Stomach smooth muscle (tissue), 2 donors: ENCODE measurements around the gene TPD52L2.

Experiments
- H3K27ac ChIP-seq: one replicate; pipeline ENCODE4 v1.7.0; 2013; ENCODE audit warnings: mild to moderate bottlenecking, low read length, inconsistent platforms
- H3K27me3 ChIP-seq, 2 donors: one replicate each; pipeline ENCODE4 v1.7.0; 2013; ENCODE audit warnings: low read length in 2 of 2; ENCODE audit not compliant: insufficient read depth in 2 of 2, control insufficient read depth in 1 of 2
- H3K36me3 ChIP-seq, 2 donors: one replicate each; pipeline ENCODE4 v1.7.0; 2013; ENCODE audit warnings: low read length in 2 of 2; ENCODE audit not compliant: control insufficient read depth in 2 of 2, insufficient read depth in 2 of 2
- H3K4me1 ChIP-seq: one replicate; pipeline ENCODE4 v1.7.0; 2013; ENCODE audit warnings: low read length; ENCODE audit not compliant: control insufficient read depth, insufficient read depth
- H3K4me3 ChIP-seq, 2 donors: one replicate each; pipeline ENCODE4 v1.7.0; 2013; ENCODE audit warnings: low read length in 2 of 2
- H3K9ac ChIP-seq, 2 donors: one replicate each; pipeline ENCODE4 v1.7.0; 2013; ENCODE audit warnings: low read length in 2 of 2, mild to moderate bottlenecking in 1 of 2
- H3K9me3 ChIP-seq, 2 donors: one replicate each; pipeline ENCODE4 v1.7.0; 2013; ENCODE audit warnings: low read length in 2 of 2; ENCODE audit not compliant: control insufficient read depth in 2 of 2
- donor health status: healthy.
- donor health status: Pancreatic carcinoma.

Gene TPD52L2

DNA sequence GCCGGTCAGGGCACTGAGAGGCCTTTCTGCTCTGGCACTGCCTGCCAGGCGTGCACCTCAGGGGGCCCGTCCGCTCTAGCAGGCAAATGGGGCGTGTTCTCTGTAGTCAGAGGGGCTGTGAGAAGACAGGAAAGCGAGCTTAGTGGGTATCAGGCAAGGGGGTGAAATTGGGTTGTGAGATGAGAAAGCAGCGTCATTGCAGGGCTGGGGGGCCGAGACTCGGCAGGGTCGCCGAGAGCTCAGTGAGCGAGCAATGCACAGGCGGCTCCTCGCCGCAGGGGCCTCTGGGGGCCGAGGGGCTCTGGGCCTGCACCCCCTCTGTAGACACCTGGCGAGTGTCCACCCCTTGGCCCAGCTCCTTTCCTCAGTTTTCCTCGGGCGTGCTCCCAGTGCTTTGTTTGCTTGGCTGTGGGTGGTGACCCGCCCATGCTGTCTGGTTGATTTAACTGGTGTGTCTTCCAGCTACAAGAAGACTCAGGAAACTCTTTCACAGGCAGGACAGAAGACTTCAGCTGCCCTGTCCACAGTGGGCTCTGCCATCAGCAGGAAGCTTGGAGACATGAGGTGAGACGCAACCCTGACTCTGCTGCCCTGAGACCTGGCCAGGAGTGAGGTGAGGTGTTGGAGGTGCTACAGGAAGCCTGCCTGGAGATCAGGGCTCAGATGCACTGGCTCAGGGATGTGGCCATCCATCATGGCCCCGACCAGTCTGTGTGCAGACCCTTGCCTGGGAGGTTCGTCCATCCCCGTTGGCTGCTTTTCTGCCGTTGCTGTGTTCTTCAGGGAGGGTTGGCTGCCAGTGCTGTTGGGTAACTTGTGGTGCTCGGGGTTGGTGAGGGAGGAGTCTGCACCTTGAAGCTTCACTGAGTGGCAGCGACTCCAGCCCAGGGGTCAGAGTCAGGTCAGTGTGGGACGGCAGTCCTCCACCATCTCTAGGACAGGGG is 17.5 kb downstream of the TPD52L2 start:
- Histone ChIP-seq H3K4me1 (no peaks in the 10 kb centered on the region), H3K27ac (no peak overlapping the region), H3K9me3 (no peaks in the 10 kb centered on the region), H3K9ac (no peak overlapping the region), H3K4me3 (no peak overlapping the region), H3K27me3 (no peaks in the 10 kb centered on the region), H3K36me3 (peaks cover 23 to 26% of the 10 kb centered on the region in 2 donors)

DNA sequence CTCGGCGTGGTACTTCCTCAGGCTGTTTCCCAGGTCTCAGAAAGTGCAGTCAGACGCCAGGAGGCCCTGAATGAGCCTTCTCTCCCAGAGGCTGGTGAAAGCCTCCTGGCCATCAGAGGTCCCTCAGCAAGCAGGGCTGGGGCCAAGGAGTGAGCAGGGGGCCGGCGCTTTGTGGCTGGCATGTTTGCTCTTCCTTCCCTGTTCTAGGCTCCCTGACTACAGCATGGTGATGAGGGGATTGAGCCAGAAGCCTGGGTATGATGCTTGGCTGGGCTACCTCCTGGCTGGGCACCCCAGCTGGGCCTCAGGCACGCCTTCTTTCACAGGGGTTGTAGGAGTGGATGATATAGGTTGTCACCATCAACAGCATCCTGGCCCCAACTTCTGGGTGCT is 18.1 kb downstream of the TPD52L2 start:
- Histone ChIP-seq H3K9ac (no peak overlapping the region), H3K27me3 (no peaks in the 10 kb centered on the region), H3K27ac (no peak overlapping the region), H3K4me3 (no peak overlapping the region), H3K9me3 (no peaks in the 10 kb centered on the region), H3K4me1 (no peaks in the 10 kb centered on the region), H3K36me3 (peaks cover 24 to 25% of the 10 kb centered on the region in 2 donors)

DNA sequence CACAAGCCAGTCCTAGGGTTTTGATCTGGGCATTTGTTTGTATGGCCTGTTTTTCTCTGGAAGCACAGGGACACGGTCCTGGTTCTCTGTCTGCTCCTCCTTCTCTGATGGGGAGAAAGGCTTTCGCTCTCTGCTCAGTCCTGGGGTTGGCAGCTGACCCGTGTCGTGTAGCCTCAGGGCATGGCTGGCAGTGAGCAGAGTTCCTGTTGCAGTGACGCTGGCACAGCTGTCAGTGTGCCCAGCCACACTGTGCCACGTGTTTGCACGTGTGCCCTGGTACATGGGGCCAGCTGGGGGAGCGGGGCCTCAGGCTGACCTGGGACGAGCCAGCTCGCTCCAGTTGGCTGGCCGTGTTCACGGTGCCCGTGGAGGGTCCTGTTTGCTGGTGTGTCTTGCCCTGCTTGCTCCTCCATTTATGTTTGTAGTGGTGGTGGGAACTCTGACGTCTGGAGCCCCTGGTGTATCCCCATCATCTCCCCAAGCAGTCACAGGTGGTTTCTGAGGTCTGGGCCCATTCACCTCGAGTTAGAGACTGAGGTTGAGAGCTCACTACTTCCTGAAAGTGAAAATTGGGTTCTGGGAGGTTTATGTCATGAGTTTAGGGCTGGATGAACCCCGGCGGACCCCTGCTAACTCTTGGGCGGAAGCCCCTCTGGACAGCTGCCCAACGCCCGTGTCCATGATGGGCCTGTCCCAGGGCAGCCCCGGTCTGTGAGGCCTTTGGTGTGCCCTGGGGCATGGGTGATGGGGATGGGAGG is 19.6 kb downstream of the TPD52L2 start:
- Histone ChIP-seq H3K27ac (no peak overlapping the region), H3K4me3 (no peak overlapping the region), H3K4me1 (no peaks in the 10 kb centered on the region), H3K36me3 (peaks cover 29 to 30% of the 10 kb centered on the region in 2 donors), H3K27me3 (no peaks in the 10 kb centered on the region), H3K9me3 (no peaks in the 10 kb centered on the region), H3K9ac (no peak overlapping the region)

DNA sequence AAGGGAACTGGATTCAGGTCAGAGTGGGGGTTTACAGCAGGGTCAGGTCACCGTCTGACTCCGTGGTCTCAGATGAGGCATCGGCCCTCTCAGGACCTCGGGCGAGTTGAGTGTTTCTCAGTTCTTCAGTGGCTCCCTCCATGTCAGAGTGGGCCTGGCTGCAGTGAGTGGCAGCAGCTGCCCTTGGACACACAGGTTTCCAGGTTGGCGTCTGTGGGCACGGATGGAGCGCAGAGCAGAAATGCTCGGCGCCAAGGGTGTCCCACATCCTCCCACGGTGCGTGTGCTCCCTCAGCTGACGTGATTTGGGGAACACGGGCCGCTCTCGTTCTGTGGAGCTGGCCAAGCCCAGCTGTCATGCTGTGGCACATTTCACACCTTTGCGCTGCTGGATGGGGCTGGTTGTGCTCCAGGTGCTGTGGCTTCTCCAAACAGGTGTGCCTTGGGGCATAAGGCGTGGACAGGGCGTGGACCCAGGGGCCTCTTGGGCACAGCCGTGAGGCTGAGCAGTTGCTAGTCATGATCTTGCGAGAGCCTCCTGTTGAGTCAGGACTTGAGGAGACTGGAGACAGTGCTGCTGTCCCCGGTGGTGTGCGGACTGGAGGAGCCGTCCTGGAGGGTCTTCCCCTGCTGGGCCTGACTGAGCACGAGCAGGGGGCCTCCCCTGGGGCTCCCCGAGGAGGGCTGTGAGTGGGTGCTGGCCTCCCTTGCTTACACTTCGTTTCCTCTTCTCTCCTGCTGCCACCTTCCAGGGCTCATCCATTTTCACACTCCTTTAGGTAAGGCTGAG is 20.4 kb downstream of the TPD52L2 start:
- peaks cover 36 to 37% of the 10 kb centered on the region in 2 donors for H3K36me3 ChIP-seq
- H3K27ac ChIP-seq, result no peak overlapping the region

DNA sequence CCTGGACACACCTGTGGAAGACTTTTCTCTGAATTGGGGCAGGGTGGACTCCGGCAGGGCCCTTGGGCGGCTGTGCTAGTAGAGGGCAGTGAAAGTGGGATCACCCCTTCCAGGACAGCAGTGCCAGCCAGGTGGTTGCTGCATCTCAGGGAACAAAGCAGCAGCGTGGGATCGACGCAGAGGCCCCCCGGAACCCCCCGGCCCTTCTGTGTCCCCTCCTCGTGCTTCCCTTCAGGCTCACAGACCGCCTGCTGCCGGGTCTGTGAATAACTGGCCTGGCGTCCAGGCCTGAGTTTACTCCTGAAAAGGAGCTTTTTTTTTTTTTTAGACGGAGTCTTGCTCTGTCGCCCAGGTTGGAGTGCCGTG is 21.0 kb downstream of the TPD52L2 start:
- Histone ChIP-seq H3K4me1 (no peaks in the 10 kb centered on the region), H3K9ac (no peak overlapping the region), H3K36me3 (peaks cover 41 to 42% of the 10 kb centered on the region in 2 donors), H3K4me3 (no peak overlapping the region), H3K9me3 (no peaks in the 10 kb centered on the region), H3K27ac (no peak overlapping the region), H3K27me3 (no peaks in the 10 kb centered on the region)

More for the DNA sequence above, 20.4 kb downstream of the TPD52L2 start:
- H3K4me3 ChIP-seq, result no peak overlapping the region
- H3K4me1 ChIP-seq, result no peaks in the 10 kb centered on the region
- H3K9ac ChIP-seq, result no peak overlapping the region
- no peaks in the 10 kb centered on the region for H3K27me3 ChIP-seq
- no peaks in the 10 kb centered on the region for H3K9me3 ChIP-seq

DNA sequence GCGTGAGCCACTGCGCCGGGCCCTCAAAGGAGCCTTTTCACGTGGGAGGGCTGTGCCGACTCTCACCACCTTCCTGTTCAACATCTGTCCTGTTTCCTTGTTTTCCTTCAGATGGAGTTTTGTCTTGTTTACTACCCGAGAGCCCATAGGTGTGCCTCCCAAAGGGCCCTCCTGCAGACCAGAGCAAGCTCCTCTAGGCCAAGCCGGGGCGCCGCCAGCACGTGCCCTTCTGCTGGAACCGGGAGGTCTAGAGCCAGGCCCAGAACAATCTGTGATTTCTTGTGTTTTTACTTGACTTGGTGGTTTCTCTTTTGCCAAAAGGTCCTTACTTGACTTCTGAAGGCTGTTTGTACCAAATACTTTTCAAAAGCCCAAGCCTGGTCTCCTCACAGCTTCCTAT is 21.9 kb downstream of the TPD52L2 start:
- no peak overlapping the region for H3K9ac ChIP-seq
- no peak overlapping the region for H3K4me3 ChIP-seq
- H3K27ac ChIP-seq, result no peak overlapping the region
- H3K27me3 ChIP-seq, result no peaks in the 10 kb centered on the region
- H3K4me1 ChIP-seq, result no peaks in the 10 kb centered on the region
- no peaks in the 10 kb centered on the region for H3K9me3 ChIP-seq
- peaks cover 44% of the 10 kb centered on the region in 2 donors for H3K36me3 ChIP-seq

DNA sequence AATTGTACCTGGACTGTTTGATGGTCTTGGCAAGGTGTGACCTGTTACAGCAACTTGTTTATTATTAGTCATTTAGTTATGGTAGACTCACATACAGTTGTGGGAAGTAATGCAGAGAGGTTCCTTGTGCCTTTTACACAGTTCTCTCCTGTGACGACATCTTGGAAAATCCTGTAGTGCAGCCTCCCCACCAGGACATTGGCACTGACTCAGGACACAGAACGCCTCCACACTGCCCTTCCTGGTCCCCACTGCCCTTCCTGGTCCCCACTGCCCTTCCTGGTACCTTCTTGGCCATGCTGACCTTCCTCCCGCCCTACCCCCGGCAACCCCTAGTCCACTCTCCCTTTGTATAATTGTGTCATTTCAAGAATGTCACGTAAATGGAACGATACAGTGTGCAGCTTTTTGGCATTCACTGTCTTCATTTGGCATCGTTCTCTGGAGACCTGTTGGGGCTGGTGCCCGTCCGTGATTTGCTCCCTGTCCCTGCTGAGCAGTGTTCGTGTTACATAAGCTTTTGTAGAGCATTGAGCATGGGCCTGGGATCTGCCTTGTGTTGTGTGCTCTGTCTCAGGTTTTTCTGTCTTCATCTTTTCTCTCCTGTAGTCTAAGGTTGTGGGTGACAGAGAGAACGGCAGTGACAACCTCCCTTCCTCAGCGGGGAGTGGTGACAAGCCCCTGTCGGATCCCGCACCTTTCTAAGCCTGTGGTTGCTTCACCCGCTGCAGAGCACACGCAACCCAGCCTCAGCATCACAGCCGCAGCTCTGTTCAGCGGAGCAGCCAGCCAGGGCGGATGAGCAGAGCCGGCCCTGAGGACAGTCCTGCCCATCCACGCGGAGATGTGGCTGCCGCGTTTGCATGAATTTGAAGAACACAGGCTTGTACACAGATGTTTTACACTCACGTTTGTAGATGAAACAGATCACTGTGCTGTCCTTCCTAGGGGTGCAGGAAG is 24.5 kb downstream of the TPD52L2 start:
- peaks cover 7% of the 10 kb centered on the region for H3K4me1 ChIP-seq
- H3K27ac ChIP-seq, result no peak overlapping the region
- no peak overlapping the region for H3K9ac ChIP-seq
- H3K4me3 ChIP-seq, result no peak overlapping the region
- no peaks in the 10 kb centered on the region for H3K9me3 ChIP-seq
- peaks cover 32 to 35% of the 10 kb centered on the region in 2 donors for H3K36me3 ChIP-seq
- H3K27me3 ChIP-seq, result no peaks in the 10 kb centered on the region

DNA sequence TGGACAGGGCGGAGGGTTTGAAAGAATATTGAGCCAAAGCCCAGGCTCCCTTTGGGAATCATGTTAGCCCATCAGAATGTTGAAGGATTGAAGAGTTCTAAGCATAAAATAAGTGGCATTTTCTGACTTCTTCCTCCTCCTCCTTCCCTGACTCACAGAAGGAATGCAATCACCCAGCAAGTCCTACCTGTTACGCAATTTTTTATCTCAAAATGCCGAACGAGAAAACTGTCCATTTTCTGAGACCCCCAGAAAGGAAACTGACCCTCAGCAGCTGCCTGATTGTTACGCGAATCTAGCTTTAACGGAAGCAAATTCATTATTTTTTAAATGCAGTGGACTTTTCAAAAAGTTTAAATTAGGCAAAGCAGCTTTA is 25.1 kb downstream of the TPD52L2 start:
- no peaks in the 10 kb centered on the region for H3K9me3 ChIP-seq
- no peaks in the 10 kb centered on the region for H3K27me3 ChIP-seq
- H3K27ac ChIP-seq, result no peak overlapping the region
- H3K4me3 ChIP-seq, result no peak overlapping the region
- no peak overlapping the region for H3K9ac ChIP-seq
- peaks cover 29 to 35% of the 10 kb centered on the region in 2 donors for H3K36me3 ChIP-seq
- peaks cover 7% of the 10 kb centered on the region for H3K4me1 ChIP-seq

DNA sequence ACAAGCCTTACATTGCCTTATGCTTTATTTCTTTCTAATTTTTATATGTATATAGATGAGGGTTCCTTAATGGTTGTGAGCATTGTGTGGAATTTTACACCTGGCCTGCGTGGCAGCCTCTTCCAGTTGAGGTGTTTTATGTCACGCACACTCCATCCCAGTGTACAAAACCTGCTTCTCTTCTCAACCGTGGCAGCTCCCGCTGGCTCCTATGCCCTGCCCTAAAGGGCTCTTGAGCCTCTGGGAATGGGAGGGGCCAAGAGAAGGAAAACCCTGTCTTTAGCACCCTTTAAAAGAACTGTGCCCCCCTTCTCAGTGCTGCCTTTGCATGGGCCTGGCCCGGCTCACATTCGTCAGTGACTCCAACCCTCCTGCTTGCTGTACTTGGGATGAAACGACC is 25.5 kb downstream of the TPD52L2 start:
- H3K9ac ChIP-seq, result no peak overlapping the region
- H3K36me3 ChIP-seq, result peaks cover 29 to 33% of the 10 kb centered on the region in 2 donors
- H3K27ac ChIP-seq, result no peak overlapping the region
- H3K27me3 ChIP-seq, result no peaks in the 10 kb centered on the region
- H3K9me3 ChIP-seq, result no peaks in the 10 kb centered on the region
- H3K4me3 ChIP-seq, result no peak overlapping the region
- H3K4me1 ChIP-seq, result peaks cover 7% of the 10 kb centered on the region
